Measurements from ENCODE around the gene LNX1. TPM values are rescaled to one million over a fixed set of nuclear protein-coding genes. Genes with fewer than 3 reads are reported as not detected.

The LNX1 gene
- polyA plus RNA-seq, 1 donor (not counting 4 experiments of a cell fraction or from before 2014, with no cell fraction given), result 0.22 TPM

- H3K36me3 ChIP-seq (ENCODE audit: control insufficient read depth in 2 of 2, extremely low read depth in 1 of 2, insufficient read depth in 2 of 2, low read length in 2 of 2), result no peaks in the 10 kb centered on the region
- H2AFZ ChIP-seq (ENCODE audit: control insufficient read depth, low read length), result no peak overlapping the region
- no peaks in the 10 kb centered on the region for H3K27me3 ChIP-seq (ENCODE audit: control insufficient read depth, extremely low read depth, insufficient read depth, low read length)
- FAIRE-seq, result no peak
- no peak overlapping the region for H3K4me2 ChIP-seq (ENCODE audit: control insufficient read depth, extremely low read depth, insufficient read depth, low read depth, low read length)
- H3K9me1 ChIP-seq (ENCODE audit: control insufficient read depth, extremely low read depth, insufficient read depth, low read length), result no peaks in the 10 kb centered on the region
- no peak overlapping the region for H3K9ac ChIP-seq (ENCODE audit: control insufficient read depth, extremely low read depth, insufficient read depth, low read length)
- H3K4me3 ChIP-seq (ENCODE audit: control insufficient read depth in 2 of 3, extremely low read depth in 1 of 3, insufficient read depth in 2 of 3, low read depth in 1 of 3, low read length in 3 of 3), result no peak overlapping the region
- H4K20me1 ChIP-seq (ENCODE audit: control insufficient read depth, extremely low read depth, insufficient read depth, low read length), result no peaks in the 10 kb centered on the region
- H3K4me1 ChIP-seq (ENCODE audit: control insufficient read depth, extremely low read depth, insufficient read depth, low read length), result no peaks in the 10 kb centered on the region
- TF ChIP-seq EZH2 (IDR thresholded peaks at IDR 0.05; ENCODE audit: low read length) (no peak), CTCF (optimal IDR thresholded peaks at IDR 0.05 in 1 of 3, IDR thresholded peaks at IDR 0.05 in 1 of 3, conservative IDR thresholded peaks at IDR 0.05 in 1 of 3; ENCODE audit: extremely low read depth in 1 of 3, insufficient read depth in 2 of 3, low read length in 3 of 3) (no peak)
- dilution Hi-C loops (cut with MboI; ENCODE audit: extremely low pct_ligation_motif_present, low sequenced_read_pairs), result no loop called here
- no peaks in the 10 kb centered on the region for H3K79me2 ChIP-seq (ENCODE audit: control insufficient read depth, insufficient read depth, low read length)
- H3K9me3 ChIP-seq (ENCODE audit: control insufficient read depth, low read depth, low read length), result no peaks in the 10 kb centered on the region
- H3K27ac ChIP-seq (ENCODE audit: control insufficient read depth, insufficient read depth, low read length), result no peak overlapping the region
- DNase-seq (ENCODE audit: low read depth, low spot score), result no peak
Observed at GRCh38 chr4:53618321-53618720, 27.0 kb upstream of the LNX1 start.

- H3K9me3 ChIP-seq (ENCODE audit: control insufficient read depth, low read depth, low read length), result no peaks in the 10 kb centered on the region
- H3K4me3 ChIP-seq (ENCODE audit: control insufficient read depth in 2 of 3, extremely low read depth in 1 of 3, insufficient read depth in 2 of 3, low read depth in 1 of 3, low read length in 3 of 3), result no peak overlapping the region
- no peak overlapping the region for H2AFZ ChIP-seq (ENCODE audit: control insufficient read depth, low read length)
- no peaks in the 10 kb centered on the region for H3K27me3 ChIP-seq (ENCODE audit: control insufficient read depth, extremely low read depth, insufficient read depth, low read length)
- H3K36me3 ChIP-seq (ENCODE audit: control insufficient read depth in 2 of 2, extremely low read depth in 1 of 2, insufficient read depth in 2 of 2, low read length in 2 of 2), result no peaks in the 10 kb centered on the region
- H3K27ac ChIP-seq (ENCODE audit: control insufficient read depth, insufficient read depth, low read length), result no peak overlapping the region
- H4K20me1 ChIP-seq (ENCODE audit: control insufficient read depth, extremely low read depth, insufficient read depth, low read length), result no peaks in the 10 kb centered on the region
- no peaks in the 10 kb centered on the region for H3K9me1 ChIP-seq (ENCODE audit: control insufficient read depth, extremely low read depth, insufficient read depth, low read length)
- no peaks in the 10 kb centered on the region for H3K4me1 ChIP-seq (ENCODE audit: control insufficient read depth, extremely low read depth, insufficient read depth, low read length)
- no peak for TF ChIP-seq CTCF (optimal IDR thresholded peaks at IDR 0.05 in 1 of 3, IDR thresholded peaks at IDR 0.05 in 1 of 3, conservative IDR thresholded peaks at IDR 0.05 in 1 of 3; ENCODE audit: extremely low read depth in 1 of 3, insufficient read depth in 2 of 3, low read length in 3 of 3)
- TF ChIP-seq EZH2 (IDR thresholded peaks at IDR 0.05; ENCODE audit: low read length), result no peak
- no peak for FAIRE-seq
- no peak overlapping the region for H3K9ac ChIP-seq (ENCODE audit: control insufficient read depth, extremely low read depth, insufficient read depth, low read length)
- H3K4me2 ChIP-seq (ENCODE audit: control insufficient read depth, extremely low read depth, insufficient read depth, low read depth, low read length), result no peak overlapping the region
- dilution Hi-C loops (cut with MboI; ENCODE audit: extremely low pct_ligation_motif_present, low sequenced_read_pairs), result no loop called here
- no peak for DNase-seq (ENCODE audit: low read depth, low spot score)
- H3K79me2 ChIP-seq (ENCODE audit: control insufficient read depth, insufficient read depth, low read length), result no peaks in the 10 kb centered on the region
Observed at GRCh38 chr4:53617101-53617680, 25.9 kb upstream of the LNX1 start.
